CD14-positive monocyte (primary cell): ENCODE results near the gene MYH7. TPM values are rescaled to one million over a fixed set of nuclear protein-coding genes. Genes with fewer than 3 reads are reported as not detected.

Source experiments
- DNase-seq, 3 donors: peaks; one replicate each; pipeline ENCODE4 v3.0.0-alpha.2; 2011 to 2022
- H2AFZ ChIP-seq: 2 replicates; pipeline ENCODE4 v1.6.0; 2012; ENCODE audit warnings: mild to moderate bottlenecking, low read depth, low read length, inconsistent platforms; ENCODE audit not compliant: insufficient read depth, poor library complexity, severe bottlenecking
- H3K27ac ChIP-seq, 2 donors: 1 replicate in 1 of 2; 2 replicates in 1 of 2; pipeline ENCODE4 v1.5.1; 2012 to 2013; ENCODE audit warnings: low read length in 2 of 2, control low read depth in 1 of 2, inconsistent platforms in 1 of 2, low read depth in 1 of 2, mild to moderate bottlenecking in 1 of 2
- H3K27me3 ChIP-seq, 2 donors: one replicate each; pipeline versions ENCODE4 v1.6.0 to v1.6.1; 2011 to 2013; ENCODE audit warnings: low read length in 2 of 2; ENCODE audit not compliant: control insufficient read depth in 2 of 2, insufficient read depth in 2 of 2
- H3K36me3 ChIP-seq, 2 donors: replicated peaks in 1 of 2; 1 replicate in 1 of 2; 2 replicates in 1 of 2; pipeline versions ENCODE4 v1.5.1 to v1.6.1; 2012 to 2013; ENCODE audit warnings: low read length in 2 of 2, control low read depth in 1 of 2, inconsistent platforms in 1 of 2, mild to moderate bottlenecking in 1 of 2; ENCODE audit not compliant: insufficient read depth in 2 of 2, control insufficient read depth in 1 of 2
- H3K4me1 ChIP-seq, 2 donors: 1 replicate in 1 of 2; 2 replicates in 1 of 2; pipeline versions ENCODE4 v1.5.1 to v1.6.1; 2012 to 2013; ENCODE audit warnings: low read length in 2 of 2, control low read depth in 1 of 2, inconsistent platforms in 1 of 2, mild to moderate bottlenecking in 1 of 2, moderate library complexity in 1 of 2; ENCODE audit not compliant: insufficient read depth in 2 of 2, control insufficient read depth in 1 of 2
- H3K4me2 ChIP-seq: replicated peaks from 2 replicates; pipeline ENCODE3; 2012; ENCODE audit warnings: low read length, moderate library complexity, mild to moderate bottlenecking; ENCODE audit not compliant: poor library complexity, severe bottlenecking; ENCODE audit errors: extremely low read depth
- H3K4me3 ChIP-seq, 3 experiments: fragments of 200-600 bp in 1 of 3; sonication (generic) in 1 of 3; replicated peaks in 1 of 3; 1 replicate in 2 of 3; 2 replicates in 1 of 3; pipeline ENCODE4 v1.5.1; 2011 to 2013; ENCODE audit warnings: low read length in 3 of 3, mild to moderate bottlenecking in 3 of 3, control low read depth in 2 of 3, low read depth in 2 of 3, inconsistent platforms in 1 of 3, moderate library complexity in 1 of 3
- H3K79me2 ChIP-seq: 2 replicates; pipeline ENCODE4 v1.6.0; 2012; ENCODE audit warnings: mild to moderate bottlenecking, control low read depth, inconsistent platforms, low read length, moderate library complexity; ENCODE audit not compliant: insufficient read depth
- H3K9ac ChIP-seq: 2 replicates; pipeline ENCODE4 v1.6.0; 2017; ENCODE audit warnings: low read length, mild to moderate bottlenecking; ENCODE audit not compliant: insufficient read depth, poor library complexity, severe bottlenecking
- H3K9me3 ChIP-seq, 2 donors: replicated peaks in 1 of 2; 1 replicate in 1 of 2; 2 replicates in 1 of 2; pipeline versions ENCODE4 v1.5.1 to v1.6.1; 2012 to 2013; ENCODE audit warnings: low read length in 2 of 2, control low read depth in 1 of 2; ENCODE audit not compliant: control insufficient read depth in 1 of 2, insufficient read depth in 1 of 2
- H4K20me1 ChIP-seq: 2 replicates; pipeline ENCODE4 v1.6.0; 2012; ENCODE audit warnings: mild to moderate bottlenecking, low read length, control low read depth, moderate library complexity; ENCODE audit not compliant: insufficient read depth
- H3K27ac Mint-ChIP-seq, 7 donors: one replicate each; pipeline ENCODE4 v1.8.0; 2020; ENCODE audit warnings: mild to moderate bottlenecking in 7 of 7, mixed read lengths in 7 of 7, moderate library complexity in 6 of 7, inconsistent platforms in 2 of 7
- H3K27me3 Mint-ChIP-seq, 3 donors: one replicate each; pipeline ENCODE4 v1.8.0; 2021 to 2022; ENCODE audit warnings: low read depth in 3 of 3, mild to moderate bottlenecking in 3 of 3, mixed read lengths in 3 of 3, moderate library complexity in 3 of 3, inconsistent platforms in 1 of 3
- H3K36me3 Mint-ChIP-seq, 2 donors: one replicate each; pipeline ENCODE4 v1.8.0; 2020; ENCODE audit warnings: mixed read lengths in 2 of 2, inconsistent platforms in 1 of 2, mild to moderate bottlenecking in 1 of 2
- H3K4me1 Mint-ChIP-seq: one replicate; pipeline ENCODE4 v1.8.0; 2020; ENCODE audit warnings: mild to moderate bottlenecking, mixed read lengths
- H3K4me3 Mint-ChIP-seq, 2 donors: one replicate each; pipeline ENCODE4 v1.8.0; 2020; ENCODE audit warnings: mild to moderate bottlenecking in 2 of 2, mixed read lengths in 2 of 2, moderate library complexity in 1 of 2
- H3K9me3 Mint-ChIP-seq, 7 donors: one replicate each; pipeline ENCODE4 v1.8.0; 2020 to 2022; ENCODE audit warnings: mixed read lengths in 7 of 7, mild to moderate bottlenecking in 6 of 7, moderate library complexity in 6 of 7, inconsistent platforms in 2 of 7
- WGBS: methylation state at CpG from one replicate; pipeline ENCODE4 v1.1.5; 2013; ENCODE audit warnings: missing lambda C conversion rate; ENCODE audit not compliant: insufficient coverage; 5-methylcytosine and 5-hydroxymethylcytosine counted together
- intact Hi-C, 2 donors: fragments of 100-400 bp; cut with micrococcal nuclease; formaldehyde crosslinking; loops; one replicate each; pipeline versions ENCODE4 v1.15.0 to v1.15.1; 2023
- polyA plus RNA-seq, 3 donors: library from polyadenylated mRNA; depleted of rRNA in 1 of 3; unstranded in 2 of 3; stranded (reverse) in 1 of 3; fragments of 300-500 nt in 2 of 3; fragments of >200 nt in 1 of 3; fragmentation: Illumina TruSeq in 2 of 3; gene quantifications; 1 replicate in 2 of 3; 2 replicates in 1 of 3; pipeline ENCODE4 v1.2.3, GENCODE V29; 2012 to 2021
- TF ChIP-seq, protein P1 (sequence below): fragments of 200-600 bp; IDR thresholded peaks from one replicate; pipeline ENCODE4 v1.8.0; 2022; ENCODE audit warnings: antibody characterized with exemption, mild to moderate bottlenecking

Gene MYH7
- polyA plus RNA-seq, 3 donors, result not detected

DNA sequence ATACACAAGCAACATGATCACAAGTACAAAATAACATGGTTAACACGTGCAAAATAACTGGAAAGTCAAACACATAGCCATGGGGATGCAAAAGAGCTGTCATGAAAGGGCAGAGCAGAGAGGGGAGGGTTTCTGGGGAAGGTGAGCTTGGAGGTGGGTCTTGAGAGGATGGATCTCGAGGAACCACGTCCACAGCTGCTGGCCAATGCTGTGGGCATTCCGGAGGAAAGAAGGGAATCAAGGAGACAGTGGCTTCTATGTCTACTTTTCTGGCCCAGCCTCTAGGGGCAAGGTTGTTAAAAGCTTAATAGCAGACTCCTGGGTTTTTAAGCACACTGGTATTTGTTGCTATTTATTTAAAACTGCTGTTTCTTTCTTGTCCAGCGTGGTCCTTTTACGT, 8.4 kb upstream of the MYH7 start:
- TF ChIP-seq, protein P1, sequence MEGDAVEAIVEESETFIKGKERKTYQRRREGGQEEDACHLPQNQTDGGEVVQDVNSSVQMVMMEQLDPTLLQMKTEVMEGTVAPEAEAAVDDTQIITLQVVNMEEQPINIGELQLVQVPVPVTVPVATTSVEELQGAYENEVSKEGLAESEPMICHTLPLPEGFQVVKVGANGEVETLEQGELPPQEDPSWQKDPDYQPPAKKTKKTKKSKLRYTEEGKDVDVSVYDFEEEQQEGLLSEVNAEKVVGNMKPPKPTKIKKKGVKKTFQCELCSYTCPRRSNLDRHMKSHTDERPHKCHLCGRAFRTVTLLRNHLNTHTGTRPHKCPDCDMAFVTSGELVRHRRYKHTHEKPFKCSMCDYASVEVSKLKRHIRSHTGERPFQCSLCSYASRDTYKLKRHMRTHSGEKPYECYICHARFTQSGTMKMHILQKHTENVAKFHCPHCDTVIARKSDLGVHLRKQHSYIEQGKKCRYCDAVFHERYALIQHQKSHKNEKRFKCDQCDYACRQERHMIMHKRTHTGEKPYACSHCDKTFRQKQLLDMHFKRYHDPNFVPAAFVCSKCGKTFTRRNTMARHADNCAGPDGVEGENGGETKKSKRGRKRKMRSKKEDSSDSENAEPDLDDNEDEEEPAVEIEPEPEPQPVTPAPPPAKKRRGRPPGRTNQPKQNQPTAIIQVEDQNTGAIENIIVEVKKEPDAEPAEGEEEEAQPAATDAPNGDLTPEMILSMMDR, result no peak

DNA sequence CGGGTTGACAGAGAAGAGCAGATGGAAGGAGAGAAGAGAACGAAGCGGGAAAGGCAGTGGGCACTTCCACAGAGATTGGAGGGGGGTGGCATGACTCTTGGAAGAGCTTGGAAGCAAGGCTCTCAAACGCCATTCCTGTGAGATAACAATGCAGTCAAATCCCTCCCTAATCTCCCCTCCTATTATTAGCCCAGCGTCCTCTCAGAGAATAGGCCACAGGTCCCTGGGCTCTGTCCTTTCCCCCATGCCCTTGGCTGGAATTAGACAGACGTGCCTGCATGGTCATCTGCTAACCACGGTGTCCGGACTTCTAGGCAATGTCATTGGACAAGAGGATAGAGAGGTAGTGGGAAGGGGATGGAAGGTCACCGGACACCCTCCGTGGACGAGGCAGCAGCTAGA, 8.0 kb upstream of the MYH7 start:
- 100% methylated on average over 2 of the region's 11 CpGs for WGBS
- H3K27me3 ChIP-seq, result no peaks in the 10 kb centered on the region
- H2AFZ ChIP-seq, result no peak overlapping the region

More for the DNA sequence above, 8.4 kb upstream of the MYH7 start:
- Mint-ChIP-seq H3K4me1 (peaks cover 2% of the 10 kb centered on the region), H3K36me3 (no peaks in the 10 kb centered on the region), H3K27me3 (peaks cover 2 to 10% (median 7%) of the 10 kb centered on the region in 3 donors), H3K4me3 (no peak overlapping the region), H3K27ac (no peak overlapping the region), H3K9me3 (peaks cover 0 to 1% (median 0%) of the 10 kb centered on the region in 7 donors)
- Histone ChIP-seq H3K9me3 (no peaks in the 10 kb centered on the region), H3K4me3 (no peak overlapping the region), H3K4me2 (no peak overlapping the region), H3K27ac (no peak overlapping the region), H4K20me1 (no peaks in the 10 kb centered on the region), H3K9ac (no peak overlapping the region), H3K36me3 (no peaks in the 10 kb centered on the region), H3K4me1 (no peaks in the 10 kb centered on the region), H3K27me3 (no peaks in the 10 kb centered on the region), H3K79me2 (no peaks in the 10 kb centered on the region), H2AFZ (no peak overlapping the region)
- 89% methylated on average over 2 of the region's 6 CpGs for WGBS
- DNase-seq, result no peak
- intact Hi-C loops, result no loop called here

More for the DNA sequence above, 8.0 kb upstream of the MYH7 start:
- DNase-seq, result no peak
- H3K27ac Mint-ChIP-seq, result no peak overlapping the region
- Histone ChIP-seq H3K9ac (no peak overlapping the region), H3K79me2 (no peaks in the 10 kb centered on the region), H3K4me1 (no peaks in the 10 kb centered on the region), H3K27ac (no peak overlapping the region), H3K9me3 (no peaks in the 10 kb centered on the region), H4K20me1 (no peaks in the 10 kb centered on the region), H3K36me3 (no peaks in the 10 kb centered on the region), H3K4me3 (no peak overlapping the region), H3K4me2 (no peak overlapping the region)
- peaks cover 2% of the 10 kb centered on the region for H3K4me1 Mint-ChIP-seq
- H3K4me3 Mint-ChIP-seq, result no peak overlapping the region
- H3K9me3 Mint-ChIP-seq, result peaks cover 0 to 1% (median 0%) of the 10 kb centered on the region in 7 donors
- intact Hi-C loops, result no loop called here
- TF ChIP-seq, protein P1, result no peak
- no peaks in the 10 kb centered on the region for H3K36me3 Mint-ChIP-seq
- H3K27me3 Mint-ChIP-seq, result peaks cover 2 to 7% (median 7%) of the 10 kb centered on the region in 3 donors
